ELR (cell line): ENCODE results near the gene CYRIA.

Experiments used
- DNase-seq: peaks from one replicate; pipeline ENCODE4 v3.0.0-alpha.2; 2015; ENCODE audit warnings: low read depth

Gene CYRIA

DNA sequence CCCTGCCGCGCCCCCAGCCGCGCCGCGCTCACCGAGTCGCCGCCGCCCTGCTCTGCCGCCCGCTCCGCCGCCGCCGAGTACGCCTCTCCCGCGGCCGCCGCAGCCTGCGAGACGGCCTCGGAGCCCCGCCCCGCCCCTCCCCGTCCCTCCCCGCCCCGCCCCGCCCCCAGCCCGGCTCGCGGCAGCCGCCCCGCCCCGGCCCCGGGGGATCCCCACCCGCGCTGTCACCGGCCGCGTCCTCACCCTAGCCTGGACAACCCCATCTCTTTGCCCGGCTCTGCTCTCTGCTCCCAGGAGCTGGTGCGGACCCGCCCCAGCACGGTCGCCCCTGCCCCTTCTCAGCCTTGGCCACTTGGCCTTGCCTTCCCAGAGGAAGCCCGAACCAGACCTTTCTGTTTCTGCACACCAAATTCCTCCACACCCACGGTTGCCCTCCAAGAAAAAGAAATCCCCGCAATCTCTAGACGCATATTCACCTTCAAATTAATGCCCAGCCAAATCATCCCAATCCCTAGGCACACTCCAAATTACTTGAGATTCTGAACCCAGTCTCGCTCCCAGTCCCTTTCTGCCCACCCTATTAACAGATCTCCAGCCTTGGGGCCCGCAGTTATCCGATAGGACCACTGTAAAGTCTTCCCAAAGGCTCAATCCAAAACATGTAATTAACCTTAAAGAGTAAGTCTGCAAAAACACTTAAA lies at the start of gene CYRIA:
Gene CYRIA (minus strand): TSS at position 87 of the 701 bp plus-strand sequence. CDS start 77,715 bp downstream, outside the sequence.
- no peak for DNase-seq

DNA sequence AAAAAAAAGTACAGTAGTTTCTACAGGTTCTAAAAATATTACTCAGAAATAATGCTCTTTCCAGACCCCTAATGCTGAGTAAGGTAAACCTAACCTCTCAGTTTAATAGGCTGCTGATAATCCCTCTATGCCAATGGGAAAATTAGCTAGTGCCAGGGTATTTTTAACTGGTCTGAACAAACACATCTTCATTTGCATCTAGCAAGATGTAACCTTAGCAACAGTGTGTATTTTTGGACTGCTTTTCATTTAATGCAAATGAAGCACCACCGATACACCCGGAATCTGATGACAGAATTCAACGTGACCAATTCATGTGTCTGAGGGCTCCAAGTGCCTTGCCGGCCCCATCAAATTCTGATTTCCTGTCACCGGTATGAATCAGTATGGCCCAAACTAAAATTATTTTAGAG lies 47.4 kb upstream of the CYRIA start:
- DNase-seq, result no peak

DNA sequence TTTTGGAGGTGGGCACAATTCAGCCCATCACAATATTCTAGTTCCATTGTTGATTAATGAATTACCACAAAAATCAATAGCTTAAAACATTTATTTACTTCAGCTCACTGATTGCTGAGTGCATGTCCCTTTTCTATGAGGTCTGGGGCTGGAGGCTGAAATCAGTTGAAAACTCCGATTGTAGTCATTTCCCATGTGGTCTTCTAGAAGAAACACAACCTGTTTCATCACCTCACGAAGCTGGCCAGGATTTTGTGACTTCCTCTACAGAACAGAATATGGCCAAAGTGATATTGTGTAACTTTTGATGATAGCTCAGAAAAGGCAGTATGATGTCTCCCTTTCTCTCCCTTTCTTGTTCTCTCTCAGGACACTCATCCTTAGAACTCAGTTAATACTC lies 44.1 kb upstream of the CYRIA start:
- DNase-seq, result no peak

DNA sequence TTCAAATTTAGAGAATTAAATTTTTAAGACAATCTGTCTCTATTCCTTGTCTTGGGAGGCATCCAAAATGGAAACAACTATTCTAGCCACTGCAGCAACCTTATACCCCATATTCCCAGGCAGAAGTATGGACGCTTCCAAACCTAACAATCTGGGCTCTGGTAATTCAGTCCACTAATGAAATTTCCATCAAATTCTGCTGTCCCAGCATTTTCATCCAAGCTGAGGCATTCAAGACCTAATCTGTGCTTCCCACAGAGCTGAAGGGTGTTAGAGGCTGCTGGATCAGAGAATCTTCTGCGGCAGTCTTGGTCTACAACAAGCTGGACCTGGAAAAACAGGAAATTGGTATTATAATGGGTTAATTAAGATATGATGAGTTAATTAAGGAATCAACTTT lies 42.5 kb upstream of the CYRIA start:
- no peak for DNase-seq

DNA sequence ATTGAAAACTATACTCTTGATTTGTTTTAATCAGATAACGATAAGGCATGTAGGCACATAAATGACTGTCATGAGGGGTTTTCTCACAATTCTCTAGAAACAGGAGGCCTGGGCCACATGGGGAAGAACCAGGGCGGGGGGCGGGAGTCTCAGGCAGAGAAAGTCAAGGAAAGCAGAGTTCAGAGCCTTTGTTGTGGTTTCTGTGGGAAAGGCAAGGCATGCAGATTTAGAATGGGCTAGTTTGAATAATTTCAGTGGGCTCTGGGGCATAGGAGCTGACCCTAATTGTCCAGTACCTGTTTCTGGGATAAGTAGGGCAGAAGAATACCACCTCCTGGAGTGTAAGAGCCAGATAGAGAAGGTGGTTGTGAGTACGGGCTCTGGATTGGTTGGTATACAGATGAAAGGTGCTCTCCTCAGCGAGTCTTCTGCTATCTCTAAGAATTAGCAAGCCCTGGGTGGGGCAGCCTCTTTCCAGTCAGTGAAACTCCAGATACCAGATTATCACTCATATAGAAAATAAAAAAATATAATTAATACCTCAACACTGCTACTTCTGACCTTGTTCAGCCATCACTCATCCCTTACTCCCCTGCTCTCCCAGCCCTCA lies 41.5 kb upstream of the CYRIA start:
- DNase-seq, result no peak

- no peak for DNase-seq
Measured at GRCh38 chr2:16700551-16701259, 35.1 kb upstream of the CYRIA start.

- no peak for DNase-seq
Measured at GRCh38 chr2:16693854-16694253, 28.2 kb upstream of the CYRIA start.

DNA sequence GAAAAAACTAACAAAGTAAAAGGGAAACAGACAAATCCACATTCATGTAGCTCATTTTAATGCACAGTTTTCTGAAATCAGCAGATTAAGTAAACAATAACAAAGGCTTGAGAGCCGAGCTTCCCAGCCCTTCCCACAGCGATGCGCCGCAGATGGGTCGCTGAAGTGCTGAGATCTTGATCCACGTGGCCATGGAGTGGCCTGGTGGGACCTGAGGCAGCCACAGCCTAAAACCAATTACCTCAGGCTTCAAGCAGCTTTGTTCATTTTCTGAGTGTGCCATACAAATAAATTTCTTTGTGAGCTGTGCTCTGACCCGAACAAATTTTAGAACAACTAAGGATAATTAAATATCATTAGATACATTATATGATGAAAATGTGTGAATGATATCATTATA lies 25.6 kb upstream of the CYRIA start:
- no peak for DNase-seq

GRCh38 chr2:16687955-16688354 lies 22.3 kb upstream of the CYRIA start:
- no peak for DNase-seq

GRCh38 chr2:16687222-16687621 lies 21.6 kb upstream of the CYRIA start:
- DNase-seq, result no peak

- no peak for DNase-seq
Measured at GRCh38 chr2:16686641-16687040, 21.0 kb upstream of the CYRIA start.

GRCh38 chr2:16685340-16685715 lies 19.7 kb upstream of the CYRIA start:
- DNase-seq, result no peak

DNA sequence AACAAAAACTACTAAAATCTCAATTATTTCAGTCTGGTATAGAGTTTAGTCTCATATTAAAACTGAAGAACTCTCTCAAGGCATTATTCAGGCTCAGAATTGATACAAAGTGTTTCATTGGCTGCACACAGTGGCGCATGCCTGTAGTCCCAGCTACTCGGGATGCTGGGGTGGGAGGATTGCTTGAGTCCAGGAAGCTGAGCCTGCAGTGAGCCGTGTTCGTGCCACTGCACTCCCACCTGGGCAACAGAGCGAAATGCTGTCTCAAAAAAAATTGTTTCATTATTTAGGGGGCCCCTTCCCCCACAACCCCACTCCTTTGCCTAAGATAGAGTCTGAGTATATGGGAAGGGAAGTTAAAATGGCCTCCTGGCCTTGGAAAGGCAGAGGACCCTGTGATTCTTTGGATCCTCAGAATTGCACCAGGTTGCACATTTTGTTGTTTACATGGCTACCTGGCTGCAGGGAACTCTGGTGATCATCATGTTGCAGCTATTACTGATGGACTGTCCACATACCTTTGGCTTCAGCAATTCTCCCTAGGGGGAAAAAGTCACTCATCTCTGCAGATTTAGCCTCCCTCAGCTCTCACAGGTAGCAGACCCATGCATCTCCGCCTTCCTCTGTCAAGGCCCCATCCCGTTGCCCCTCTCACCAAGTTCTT lies 19.2 kb upstream of the CYRIA start:
- DNase-seq, result no peak

- DNase-seq, result no peak
Measured at GRCh38 chr2:16683576-16683975, 17.9 kb upstream of the CYRIA start.

GRCh38 chr2:16682431-16683118 lies 16.9 kb upstream of the CYRIA start:
- DNase-seq, result no peak

DNA sequence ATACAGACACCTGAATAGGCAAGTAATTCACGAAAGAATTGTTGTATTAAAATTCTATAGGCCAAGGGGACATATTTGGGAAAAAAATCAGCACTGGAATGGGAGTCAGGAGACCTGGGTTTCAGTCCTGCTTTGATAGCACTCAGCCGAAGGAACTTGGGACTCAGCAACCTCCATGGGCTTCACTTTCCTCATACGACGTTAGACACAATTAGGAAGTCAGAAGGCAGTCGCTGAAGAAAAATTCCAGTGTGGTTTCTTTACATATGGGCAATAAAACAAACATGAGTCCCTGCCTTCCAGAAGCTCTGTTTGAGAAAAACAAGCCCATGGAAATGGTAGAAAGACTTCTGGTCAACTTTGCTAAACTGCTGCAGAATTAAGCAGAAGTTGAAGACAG lies 15.1 kb upstream of the CYRIA start:
- no peak for DNase-seq

DNA sequence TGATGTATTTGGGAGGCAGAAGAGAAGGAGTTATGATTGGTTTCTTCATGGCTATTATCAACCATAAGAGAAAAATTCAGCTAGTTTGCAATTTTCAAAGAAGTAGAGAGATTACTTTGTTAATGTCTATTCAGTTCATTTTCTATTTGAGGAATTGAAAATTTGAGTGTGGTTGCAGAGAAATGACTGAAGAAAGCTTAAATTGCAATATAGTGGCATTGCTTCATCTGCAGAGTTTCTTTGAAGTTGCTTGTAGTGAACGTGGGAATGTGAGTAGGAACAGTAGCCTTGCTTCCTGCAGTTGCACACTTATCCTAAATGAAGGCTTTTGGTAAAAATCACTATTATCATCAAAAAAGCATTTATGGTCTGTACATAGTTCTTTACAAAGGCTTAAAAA lies 14.7 kb upstream of the CYRIA start:
- DNase-seq, result no peak

DNA sequence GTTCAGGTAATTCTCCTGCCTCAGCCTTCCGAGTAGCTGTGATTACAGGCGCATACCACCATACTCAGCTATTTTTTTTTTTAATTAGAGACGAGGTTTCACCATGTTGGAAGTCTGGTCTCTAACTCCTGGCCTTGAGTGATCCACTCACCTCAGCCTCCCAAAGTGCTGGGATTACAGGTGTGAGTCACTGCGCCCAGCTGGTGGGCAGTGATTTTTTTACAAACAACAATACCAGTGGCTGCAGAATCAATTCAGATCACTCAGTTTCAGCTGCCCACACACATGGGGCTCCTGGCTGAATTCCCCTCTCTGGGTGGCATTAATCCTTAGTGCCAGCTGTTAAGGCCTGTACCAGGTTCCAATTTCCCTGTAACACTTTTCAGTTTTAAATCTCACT lies 13.3 kb upstream of the CYRIA start:
- DNase-seq, result no peak

GRCh38 chr2:16677875-16678274 lies 12.2 kb upstream of the CYRIA start:
- DNase-seq, result no peak

- no peak for DNase-seq
Measured at GRCh38 chr2:16675781-16676180, 10.1 kb upstream of the CYRIA start.

DNA sequence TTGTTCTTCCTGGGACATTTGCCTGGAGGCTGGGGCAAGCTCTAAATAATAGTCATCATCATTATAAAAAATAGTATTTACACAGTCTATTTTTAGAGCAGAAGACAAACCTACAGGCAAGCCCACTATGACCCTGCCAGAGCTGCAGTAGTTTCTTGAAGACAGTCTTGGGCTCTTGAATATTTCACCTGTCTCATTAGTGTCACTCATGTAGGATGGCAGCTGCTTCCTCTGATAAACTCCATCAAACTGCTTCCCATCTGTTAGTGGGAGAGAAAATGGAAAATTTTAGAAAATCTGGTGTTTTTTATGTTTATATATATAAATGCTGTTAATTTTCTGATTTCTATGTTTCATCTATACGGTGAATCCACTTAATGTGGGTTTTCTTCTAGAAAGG lies 8.5 kb upstream of the CYRIA start:
- no peak for DNase-seq

DNA sequence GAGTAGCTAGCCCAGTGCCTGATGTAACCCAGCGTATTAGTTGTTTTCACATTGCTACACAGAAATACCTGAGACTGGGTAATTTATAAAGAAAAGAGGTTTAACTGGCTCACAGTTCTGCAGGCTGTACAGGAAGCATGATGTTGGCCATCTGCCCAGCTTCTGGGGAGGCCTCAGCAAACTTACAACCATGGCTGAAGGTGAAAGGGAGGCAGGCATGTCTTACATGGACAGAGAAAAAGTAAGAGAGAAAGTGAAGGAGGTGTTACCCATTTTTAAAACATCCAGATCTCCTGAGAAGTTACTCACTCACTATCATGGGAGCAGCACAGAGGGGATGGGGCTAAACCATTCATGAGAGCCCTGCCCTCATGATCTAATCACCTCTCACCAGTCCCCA lies 6.1 kb upstream of the CYRIA start:
- no peak for DNase-seq
